Spinal cord (tissue), 10 donors: Measurements from ENCODE around the gene TSSK2. TPM values are rescaled to one million over a fixed set of nuclear protein-coding genes. Genes with fewer than 3 reads are reported as not detected.
"Not testable (repeated sequence)": the region's sequence is repeated elsewhere in the genome, so short reads cannot be mapped to it uniquely, and the experiment has no call there.

ENCODE experiments used
- DNase-seq, 6 donors: peaks; one replicate each; pipeline versions ENCODE4 v3.0.0 to v3.0.0-alpha.2; 2013 to 2015; ENCODE audit warnings: low spot score in 6 of 6, low read depth in 4 of 6
- H3K27ac ChIP-seq: one replicate; pipeline ENCODE4 v1.5.1; 2013; ENCODE audit warnings: low read depth, low read length, control low read depth
- H3K27me3 ChIP-seq: one replicate; pipeline ENCODE4 v1.6.1; 2013; ENCODE audit warnings: low read length; ENCODE audit not compliant: control insufficient read depth, insufficient read depth
- H3K36me3 ChIP-seq: one replicate; pipeline ENCODE4 v1.6.1; 2013; ENCODE audit warnings: low read length; ENCODE audit not compliant: control insufficient read depth, insufficient read depth
- H3K4me1 ChIP-seq: one replicate; pipeline ENCODE4 v1.6.1; 2013; ENCODE audit warnings: low read length; ENCODE audit not compliant: control insufficient read depth, insufficient read depth
- H3K4me3 ChIP-seq: one replicate; pipeline ENCODE4 v1.5.1; 2013; ENCODE audit warnings: low read depth, low read length, control low read depth
- H3K9me3 ChIP-seq: one replicate; pipeline ENCODE4 v1.6.1; 2013; ENCODE audit warnings: low read length; ENCODE audit not compliant: control insufficient read depth, insufficient read depth
- WGBS: methylation state at CpG from one replicate; pipeline ENCODE4 v1.1.5; 2013; ENCODE audit warnings: missing lambda C conversion rate; ENCODE audit not compliant: insufficient coverage; 5-methylcytosine and 5-hydroxymethylcytosine counted together
- polyA plus RNA-seq, 2 donors: library from polyadenylated mRNA; unstranded; fragments of 120-200 nt; gene quantifications; one replicate each; pipeline ENCODE4 v1.2.1, GENCODE V29; 2013; ENCODE audit not compliant: insufficient read length in 2 of 2
- total RNA-seq, 2 donors: library from RNA; depleted of rRNA in 1 of 2; stranded (reverse); fragments of 120-200 nt in 1 of 2; fragments of >200 nt in 1 of 2; gene quantifications; one replicate each; pipeline versions ENCODE4 v1.2.3 to v1.2.4, GENCODE V29; 2013 to 2014
- donor health status: healthy.

TSSK2 gene
- total and polyA plus RNA-seq, 4 donors, result not detected

DNA sequence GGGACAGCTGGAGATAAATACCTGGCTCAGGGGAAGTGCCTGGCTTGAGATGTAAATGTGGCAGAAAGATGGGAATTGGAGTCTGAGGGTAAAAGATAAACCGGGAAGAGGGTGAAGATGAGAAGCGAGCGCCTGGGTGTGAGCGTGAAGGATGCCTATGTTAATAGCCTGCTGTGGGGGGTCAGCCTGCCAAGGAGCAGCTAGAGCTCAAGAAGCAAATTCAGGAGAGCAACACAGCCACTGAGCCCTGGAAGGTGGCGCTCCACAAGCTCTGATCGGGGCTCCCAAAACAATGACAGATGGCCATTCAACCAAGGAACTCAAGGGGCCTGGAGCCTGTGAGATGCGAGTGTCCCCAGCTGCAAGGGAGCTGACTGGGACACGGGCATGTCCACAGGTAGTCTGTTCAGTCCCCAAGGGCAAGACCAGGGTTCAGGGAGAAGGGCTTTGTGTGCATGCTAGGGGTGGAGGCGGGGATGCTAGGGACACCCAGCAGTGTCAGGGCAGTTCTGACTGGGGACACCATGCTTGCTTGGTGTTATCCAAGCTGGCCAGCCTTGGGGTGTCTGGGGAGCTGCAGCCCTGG is 16.2 kb downstream of the TSSK2 start:
- H3K36me3 ChIP-seq, result peaks cover 5% of the 10 kb centered on the region
- no peak overlapping the region for H3K27ac ChIP-seq
- 16% methylated on average over 9 of the region's 9 CpGs for WGBS
- H3K9me3 ChIP-seq, result no peaks in the 10 kb centered on the region
- DNase-seq, result no peak
- H3K27me3 ChIP-seq, result peaks cover 50% of the 10 kb centered on the region
- peaks cover 17% of the 10 kb centered on the region for H3K4me1 ChIP-seq
- no peak overlapping the region for H3K4me3 ChIP-seq

GRCh38 chr22:19148417-19149046 is 17.4 kb downstream of the TSSK2 start:
- H3K4me3 ChIP-seq, result no peak overlapping the region
- H3K27me3 ChIP-seq, result peaks cover 56% of the 10 kb centered on the region
- 43% methylated on average over 30 of the region's 33 CpGs for WGBS
- no peak for DNase-seq
- H3K9me3 ChIP-seq, result no peaks in the 10 kb centered on the region
- no peaks in the 10 kb centered on the region for H3K36me3 ChIP-seq
- H3K4me1 ChIP-seq, result peaks cover 12% of the 10 kb centered on the region
- H3K27ac ChIP-seq, result no peak overlapping the region

DNA sequence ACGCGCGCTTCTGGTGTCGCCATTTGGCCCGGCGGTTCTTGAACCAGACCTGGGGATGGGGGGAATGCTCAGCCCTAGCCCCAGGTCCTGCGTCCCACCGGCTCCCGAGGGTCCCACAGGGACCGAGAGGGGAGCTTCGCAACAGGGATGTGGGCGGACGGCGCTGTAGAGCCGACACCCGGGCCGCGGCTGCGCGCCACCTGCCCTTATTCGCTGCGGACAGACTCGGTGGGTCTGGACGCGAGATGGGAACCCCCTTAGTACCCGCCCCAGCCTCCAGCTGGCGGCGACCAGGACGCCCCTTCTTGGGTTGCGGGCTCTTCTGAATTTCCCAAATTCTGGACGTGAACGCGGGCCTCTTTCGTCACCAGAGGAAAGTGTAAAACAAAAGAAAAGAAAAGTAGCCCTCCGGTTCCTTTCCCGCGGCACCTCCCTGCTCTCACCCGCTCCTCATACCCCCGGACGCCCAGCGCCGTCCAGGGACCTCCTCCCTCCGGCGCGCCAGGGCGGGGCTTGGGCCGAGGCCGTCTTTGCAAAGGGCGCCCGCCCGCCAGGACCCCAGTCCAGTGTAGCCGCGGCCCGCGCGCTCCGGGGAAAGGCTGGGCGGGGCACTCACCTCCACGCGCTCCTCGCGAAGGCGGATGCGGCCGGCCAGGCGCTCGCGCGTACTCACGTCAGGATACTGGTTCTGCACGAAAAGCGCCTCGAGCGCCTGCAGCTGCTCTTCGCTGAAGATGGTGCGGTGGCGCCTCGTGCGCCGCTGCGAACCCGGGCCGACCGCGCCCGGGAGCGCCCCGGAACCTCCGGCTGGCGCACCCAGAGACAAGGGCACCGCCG is 18.2 kb downstream of the TSSK2 start:
- Histone ChIP-seq H3K4me1 (peaks cover 5% of the 10 kb centered on the region), H3K27ac (no peak overlapping the region), H3K4me3 (no peak overlapping the region), H3K27me3 (peaks cover 57% of the 10 kb centered on the region), H3K36me3 (no peaks in the 10 kb centered on the region), H3K9me3 (no peaks in the 10 kb centered on the region)
- DNase-seq, result peak in 1 of 6 donors; percentile 42
- WGBS, result 1% methylated on average over 88 of the region's 92 CpGs

GRCh38 chr22:19149991-19150390 is 18.9 kb downstream of the TSSK2 start, which contains the start of gene GSC2:
TSS of gene GSC2 (minus strand) at chr22:19150292. CDS start at chr22:19150283, 9 bp downstream.
- peaks cover 59% of the 10 kb centered on the region for H3K27me3 ChIP-seq
- no peaks in the 10 kb centered on the region for H3K9me3 ChIP-seq
- no peak within 1 kb of the TSS for H3K4me3 ChIP-seq
- H3K36me3 ChIP-seq, result no peaks in the 10 kb centered on the region
- H3K4me1 ChIP-seq, result peaks cover 5% of the 10 kb centered on the region
- WGBS, result under 1% methylated on average over 59 of the region's 59 CpGs
- no peak within 1 kb of the TSS for H3K27ac ChIP-seq
- no peak for DNase-seq

DNA sequence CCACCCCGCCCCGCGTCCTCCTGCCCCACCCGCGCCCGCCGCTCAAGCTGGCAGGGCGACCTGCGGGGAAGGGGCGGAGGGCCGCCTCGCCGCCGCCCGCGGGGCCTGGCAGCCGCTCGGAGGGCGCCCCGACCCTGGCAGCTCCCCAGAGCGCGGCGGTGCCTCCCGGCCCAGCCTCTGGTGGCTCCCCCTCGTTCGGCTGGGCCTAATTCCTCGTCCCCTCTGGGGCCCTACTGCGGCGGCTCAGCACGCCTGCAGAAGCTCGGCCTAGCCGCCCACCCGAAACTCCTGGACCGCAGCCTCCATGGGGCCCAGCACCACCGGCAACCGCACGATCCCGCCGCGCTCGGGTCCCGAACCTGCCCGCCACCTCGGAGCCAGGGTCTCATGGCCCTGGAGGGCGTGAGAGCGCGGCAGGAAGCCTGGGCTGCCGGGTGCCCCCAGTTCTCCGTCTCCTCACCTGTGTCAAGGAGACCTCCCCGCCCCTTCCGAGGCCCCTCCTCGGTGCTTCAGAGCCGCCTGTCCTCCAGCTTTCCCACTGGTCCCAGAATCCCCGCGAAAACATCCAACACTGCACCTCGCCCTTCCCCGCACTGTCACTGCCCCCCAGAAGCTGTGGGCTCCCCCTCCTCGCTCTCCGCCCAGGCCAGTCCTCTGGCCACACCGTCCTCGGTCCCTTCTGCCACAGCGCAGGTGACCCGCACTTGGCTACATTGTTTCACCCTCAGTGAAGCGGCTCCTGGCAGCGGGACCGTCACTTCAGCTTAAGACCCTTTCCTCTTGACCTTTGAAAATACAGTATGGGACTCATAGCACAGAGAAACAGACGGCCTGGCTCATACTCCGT is 19.6 kb downstream of the TSSK2 start:
- DNase-seq, result no peak
- H3K27ac ChIP-seq, result no peak overlapping the region
- H3K4me1 ChIP-seq, result peaks cover 5% of the 10 kb centered on the region
- no peaks in the 10 kb centered on the region for H3K9me3 ChIP-seq
- peaks cover 62% of the 10 kb centered on the region for H3K27me3 ChIP-seq
- 5% methylated on average over 64 of the region's 68 CpGs for WGBS
- H3K36me3 ChIP-seq, result no peaks in the 10 kb centered on the region
- H3K4me3 ChIP-seq, result no peak overlapping the region

DNA sequence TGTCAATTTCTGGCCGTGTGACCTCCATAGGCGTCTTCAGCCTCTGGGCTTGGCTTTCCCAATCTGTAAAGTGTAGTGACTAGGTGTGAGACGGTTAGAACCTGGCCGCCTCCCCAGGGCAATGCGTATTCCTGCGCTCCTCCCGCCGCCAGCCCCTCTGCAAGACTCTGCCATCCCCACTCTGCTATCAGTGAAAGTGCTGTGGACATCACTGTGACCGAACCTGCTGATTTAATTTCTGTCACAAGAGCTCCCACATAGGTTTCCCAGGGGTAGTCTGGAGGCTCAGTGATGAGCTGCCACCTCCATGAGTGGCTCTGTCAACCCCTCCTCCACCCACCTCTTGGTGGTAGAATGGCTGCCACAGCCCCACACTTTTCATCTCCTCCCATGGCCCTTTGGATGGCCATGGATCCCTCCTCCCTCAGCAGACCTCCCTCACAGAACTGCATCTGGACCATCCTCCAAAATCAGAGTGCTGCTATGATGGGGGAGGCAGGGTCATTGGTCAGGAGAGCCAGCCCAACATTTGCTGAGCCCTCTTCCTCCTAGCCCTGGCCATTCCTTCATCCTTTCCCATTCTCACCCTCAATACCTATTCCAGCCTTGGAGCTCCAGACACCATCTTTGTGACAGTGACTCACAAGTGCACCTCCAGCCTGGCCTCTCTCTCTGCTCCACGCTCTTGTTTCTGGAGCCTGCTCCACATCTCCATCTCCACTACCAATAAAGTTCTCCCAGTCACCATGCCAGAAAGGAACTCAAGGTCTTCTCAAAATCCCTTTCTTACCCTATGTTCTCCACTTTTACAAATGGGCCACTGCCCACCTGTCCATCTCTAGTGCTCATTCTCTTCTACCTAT is 20.5 kb downstream of the TSSK2 start:
- Histone ChIP-seq H3K9me3 (no peaks in the 10 kb centered on the region), H3K27ac (no peak overlapping the region), H3K4me3 (no peak overlapping the region), H3K36me3 (no peaks in the 10 kb centered on the region), H3K27me3 (peaks cover 62% of the 10 kb centered on the region), H3K4me1 (peaks cover 5% of the 10 kb centered on the region)
- no peak for DNase-seq
- 51% methylated on average over 10 of the region's 10 CpGs for WGBS

DNA sequence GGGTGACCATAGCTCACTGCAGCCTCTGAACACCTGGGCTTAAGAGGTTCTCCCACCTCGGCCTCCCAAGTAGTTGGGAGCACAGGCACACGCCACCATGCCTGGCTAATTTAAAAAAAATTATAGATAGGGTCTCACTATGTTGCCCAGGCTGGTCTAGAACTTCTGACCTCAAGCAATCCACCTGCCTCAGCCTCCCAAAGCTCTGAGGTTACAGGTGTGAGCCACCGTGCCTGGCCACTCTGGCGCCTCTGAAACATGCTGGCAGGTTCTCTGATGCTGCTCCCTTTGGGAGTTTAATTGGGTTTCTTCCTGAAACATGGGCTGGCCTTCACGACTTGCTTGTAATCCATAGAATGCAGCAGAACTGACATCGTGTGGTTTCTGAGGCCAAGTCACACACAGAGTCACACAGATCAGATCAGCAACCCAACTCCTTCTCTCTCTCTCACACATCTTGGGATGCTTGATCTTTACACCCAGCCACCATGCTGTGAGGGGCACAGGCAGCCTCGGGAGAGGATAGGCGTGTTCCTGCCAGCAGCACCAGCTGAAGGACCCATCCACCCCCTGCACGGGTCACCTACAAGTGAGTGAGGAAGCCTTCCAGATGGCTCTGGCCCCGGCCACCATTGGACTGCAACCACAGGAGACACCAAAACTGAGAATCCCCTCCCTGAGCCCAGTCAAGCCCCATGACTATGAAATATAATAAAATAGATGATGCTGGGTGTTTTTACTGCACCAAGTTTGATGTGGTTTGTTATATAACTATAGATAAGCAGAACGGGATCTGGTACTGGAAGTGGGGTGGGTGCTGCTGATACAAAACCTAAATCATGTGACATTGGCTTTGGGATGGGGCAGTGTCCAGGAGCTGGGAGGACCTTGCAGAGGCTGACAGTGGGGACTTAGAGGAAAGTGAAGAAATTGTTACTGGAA is 22.1 kb downstream of the TSSK2 start:
- peaks cover 5% of the 10 kb centered on the region for H3K4me1 ChIP-seq
- H3K36me3 ChIP-seq, result no peaks in the 10 kb centered on the region
- peaks cover 46% of the 10 kb centered on the region for H3K27me3 ChIP-seq
- H3K27ac ChIP-seq, result no peak overlapping the region
- DNase-seq, result no peak
- no peak overlapping the region for H3K4me3 ChIP-seq
- H3K9me3 ChIP-seq, result no peaks in the 10 kb centered on the region
- WGBS, result 66% methylated on average over 8 of the region's 11 CpGs

DNA sequence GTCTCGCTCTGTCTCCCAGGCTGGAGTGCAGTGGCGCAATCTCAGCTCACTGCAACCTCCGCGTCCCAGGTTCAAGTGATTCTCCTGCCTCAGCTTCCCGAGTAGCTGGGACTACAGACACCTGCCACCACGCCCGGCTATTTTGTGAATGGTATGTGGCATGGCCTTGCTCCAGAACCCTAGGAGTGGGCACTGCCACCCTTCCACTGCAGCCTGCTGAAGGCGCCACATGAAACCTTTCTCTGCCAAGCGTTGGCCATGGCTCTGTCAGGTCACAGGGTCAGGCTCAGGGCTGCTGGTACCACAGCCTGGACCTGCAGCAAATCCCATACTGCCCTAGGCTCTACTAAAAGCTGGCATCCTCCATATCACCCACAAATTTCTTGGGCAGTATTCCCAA is 25.0 kb downstream of the TSSK2 start:
- not testable (repeated sequence) for H3K4me3 ChIP-seq, H3K27ac ChIP-seq, H3K4me1 ChIP-seq, H3K36me3 ChIP-seq, DNase-seq, H3K9me3 ChIP-seq
- peaks cover 27% of the 10 kb centered on the region for H3K27me3 ChIP-seq
- WGBS, result 82% methylated on average over 9 of the region's 9 CpGs
